Measurements from ENCODE around the gene MRC1. TPM values are rescaled to one million over a fixed set of nuclear protein-coding genes. Genes with fewer than 3 reads are reported as not detected.
A peak's percentile ranks its signal among the peaks of the same experiment; 100 is the strongest.

Gene MRC1
- total RNA-seq, 1 donor from 2014 or later = 15.1 TPM

GRCh38 chr10:17842641-17843040 lies 33.5 kb downstream of the MRC1 start:
- intact Hi-C loops (cut with DNase I) = loop anchor here (10.0 kb wide), 2 partner anchors 262 to 472 kb away; no protein-coding TSS in a partner anchor
- no peak for DNase-seq (ENCODE audit: low spot score in 2 of 2)
- Histone ChIP-seq H3K4me1 (no peaks in the 10 kb centered on the region), H3K27ac (no peak overlapping the region), H3K4me3 (no peak overlapping the region), H3K9me3 (no peaks in the 10 kb centered on the region), H3K36me3 (no peaks in the 10 kb centered on the region), H3K27me3 (no peaks in the 10 kb centered on the region)
- no peak for TF ChIP-seq CTCF (IDR thresholded peaks at IDR 0.05)

- Histone ChIP-seq H3K4me3 (no peak overlapping the region), H3K27ac (no peak overlapping the region), H3K4me1 (no peaks in the 10 kb centered on the region), H3K9me3 (no peaks in the 10 kb centered on the region), H3K36me3 (no peaks in the 10 kb centered on the region), H3K27me3 (no peaks in the 10 kb centered on the region)
- intact Hi-C loops (cut with DNase I) = loop anchor here (2.0 to 10.0 kb wide), 4 partner anchors 257 to 467 kb away; no protein-coding TSS in a partner anchor
- DNase-seq (ENCODE audit: low spot score in 2 of 2) = no peak
- TF ChIP-seq CTCF (IDR thresholded peaks at IDR 0.05) = peak in 2 of 3 experiments; percentile 37 to 56
Measured at GRCh38 chr10:17847585-17848296, 38.6 kb downstream of the MRC1 start.

- Histone ChIP-seq H3K9me3 (no peaks in the 10 kb centered on the region), H3K4me3 (no peak overlapping the region), H3K4me1 (no peaks in the 10 kb centered on the region), H3K27ac (no peak overlapping the region), H3K36me3 (no peaks in the 10 kb centered on the region), H3K27me3 (no peaks in the 10 kb centered on the region)
- DNase-seq (ENCODE audit: low spot score in 2 of 2) = no peak
- TF ChIP-seq CTCF (IDR thresholded peaks at IDR 0.05) = no peak
- intact Hi-C loops (cut with DNase I) = loop anchor here (10.0 kb wide), 2 partner anchors 256 to 466 kb away; no protein-coding TSS in a partner anchor
Measured at GRCh38 chr10:17848646-17849045, 39.5 kb downstream of the MRC1 start.

- Histone ChIP-seq H3K4me3 (no peak overlapping the region), H3K4me1 (no peaks in the 10 kb centered on the region), H3K27me3 (no peaks in the 10 kb centered on the region), H3K27ac (no peak overlapping the region), H3K36me3 (no peaks in the 10 kb centered on the region), H3K9me3 (no peaks in the 10 kb centered on the region)
- no peak for DNase-seq (ENCODE audit: low spot score in 2 of 2)
- intact Hi-C loops (cut with DNase I) = no loop called here
- no peak for TF ChIP-seq CTCF (IDR thresholded peaks at IDR 0.05)
Measured at GRCh38 chr10:17850501-17850900, 41.4 kb downstream of the MRC1 start.

GRCh38 chr10:17851611-17852010 lies 42.5 kb downstream of the MRC1 start:
- no peaks in the 10 kb centered on the region for H3K4me1 ChIP-seq
- H3K4me3 ChIP-seq = no peak overlapping the region
- no peaks in the 10 kb centered on the region for H3K27me3 ChIP-seq
- DNase-seq (ENCODE audit: low spot score in 2 of 2) = peak; percentile 29 to 77
- no peaks in the 10 kb centered on the region for H3K9me3 ChIP-seq
- no peak for TF ChIP-seq CTCF (IDR thresholded peaks at IDR 0.05)
- intact Hi-C loops (cut with DNase I) = no loop called here
- no peaks in the 10 kb centered on the region for H3K36me3 ChIP-seq
- no peak overlapping the region for H3K27ac ChIP-seq

Data from ascending aorta (tissue), 2 donors.